Glomerular endothelial cell (primary cell): ENCODE data around the gene AHSP. TPM values are rescaled to one million over a fixed set of nuclear protein-coding genes. Genes with fewer than 3 reads are reported as not detected.
"Not testable (repeated sequence)": the region's sequence is repeated elsewhere in the genome, so short reads cannot be mapped to it uniquely, and the experiment has no call there.

Source experiments
- DNase-seq: peaks from one replicate; pipeline ENCODE4 v3.0.0-alpha.2; 2011; ENCODE audit warnings: low read depth, low spot score; ENCODE audit errors: extremely low read depth
- total RNA-seq: library from RNA; depleted of rRNA; stranded (reverse); fragments of >200 nt; gene quantifications from 2 replicates; pipeline ENCODE4 v1.2.3, GENCODE V29; 2015

Gene AHSP
- total RNA-seq, 1 donor from 2014 or later: not detected

DNA sequence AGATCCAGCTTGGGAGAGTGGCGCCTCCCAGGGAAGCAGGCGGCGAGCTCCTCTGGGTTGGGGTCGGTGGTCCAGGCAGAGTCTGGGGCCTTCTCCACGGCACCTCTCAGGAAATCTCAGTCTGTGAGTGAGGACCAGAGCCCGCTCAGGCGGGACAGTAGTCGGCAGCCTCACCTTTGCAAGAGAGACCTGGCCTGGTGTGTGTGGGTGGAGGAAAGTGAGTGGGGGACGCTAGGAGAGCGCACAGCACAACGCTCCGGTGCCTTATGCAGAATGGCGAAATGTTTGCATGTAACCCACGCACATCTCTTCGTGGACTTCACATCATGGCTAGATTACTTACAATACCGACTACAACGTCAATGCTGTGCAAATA is 2.2 kb downstream of the AHSP start:
- no peak for DNase-seq

DNA sequence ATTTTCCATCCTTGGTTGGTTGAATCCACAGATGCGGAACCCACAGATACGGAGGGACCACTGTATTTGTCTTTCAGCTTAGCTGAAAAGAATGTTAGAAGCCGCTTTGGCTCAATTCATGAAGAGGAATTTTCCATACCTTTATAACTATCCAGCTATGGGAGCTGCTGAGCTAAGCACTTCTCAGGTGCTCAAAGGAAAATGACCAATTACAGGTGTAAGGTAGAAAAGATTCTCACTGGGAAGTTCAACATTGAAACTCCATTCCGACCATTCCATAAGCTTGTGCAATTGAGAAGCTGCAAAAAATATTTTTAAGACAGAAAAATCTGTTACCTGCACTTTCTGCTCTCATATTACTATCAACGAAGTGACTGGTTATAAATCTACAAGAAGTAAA is 2.7 kb downstream of the AHSP start:
- DNase-seq: no peak

DNA sequence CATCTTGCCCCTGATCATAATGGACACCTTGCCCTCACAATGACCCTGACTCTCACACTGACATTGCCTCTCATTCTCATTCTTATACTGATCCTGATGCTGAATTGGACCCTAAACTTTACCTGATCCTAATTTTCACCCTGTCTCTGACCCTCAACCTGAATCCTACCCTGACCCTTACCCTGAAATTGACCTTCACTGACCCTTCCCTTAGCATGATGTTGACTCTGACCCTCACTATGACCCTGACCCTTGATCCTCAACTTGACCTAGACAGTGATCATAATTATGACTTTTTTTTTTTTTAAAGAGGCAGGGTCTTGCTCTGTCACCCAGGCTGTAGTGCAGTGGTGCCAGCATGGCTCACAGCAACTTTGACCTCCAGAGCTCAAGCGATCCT is 3.4 kb downstream of the AHSP start:
- no peak for DNase-seq

DNA sequence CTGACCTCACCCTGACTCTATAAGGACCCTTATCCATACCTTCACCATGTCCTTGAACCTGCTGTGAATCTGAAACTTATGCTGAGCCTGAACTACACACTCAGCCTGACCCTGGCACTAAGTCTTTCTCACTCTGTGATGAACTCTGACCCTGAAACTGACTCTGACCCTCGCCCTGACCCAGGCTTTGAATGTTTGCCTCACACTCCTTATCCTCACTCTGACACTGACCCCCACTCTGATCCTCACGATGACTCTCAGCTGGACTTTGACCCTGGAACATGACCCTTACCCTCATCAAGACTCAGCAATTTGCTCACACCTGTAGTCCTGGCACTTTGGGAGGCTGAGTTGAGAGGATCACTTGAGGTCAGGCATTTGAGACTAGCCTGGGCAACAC is 4.4 kb downstream of the AHSP start:
- DNase-seq: no peak

DNA sequence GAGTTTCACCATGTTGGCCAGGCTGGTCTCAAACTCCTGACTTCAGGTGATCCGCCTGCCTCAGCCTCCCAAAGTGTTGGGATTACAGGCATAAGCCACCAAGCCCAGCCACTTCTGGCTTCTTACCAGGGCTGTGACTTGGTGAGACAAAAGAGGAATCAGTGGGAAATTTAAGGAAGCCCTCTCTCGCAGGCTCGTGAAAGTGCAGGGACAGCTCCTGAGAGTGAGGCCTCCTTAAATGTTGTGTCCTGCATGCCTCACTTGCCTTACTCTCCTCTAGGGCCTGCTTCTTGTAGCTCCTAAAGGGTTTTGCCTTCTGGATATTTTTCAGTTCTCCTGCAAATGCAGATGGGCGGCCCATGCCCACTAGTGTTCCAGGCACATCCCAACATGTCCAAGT is 5.2 kb downstream of the AHSP start:
- DNase-seq: no peak

DNA sequence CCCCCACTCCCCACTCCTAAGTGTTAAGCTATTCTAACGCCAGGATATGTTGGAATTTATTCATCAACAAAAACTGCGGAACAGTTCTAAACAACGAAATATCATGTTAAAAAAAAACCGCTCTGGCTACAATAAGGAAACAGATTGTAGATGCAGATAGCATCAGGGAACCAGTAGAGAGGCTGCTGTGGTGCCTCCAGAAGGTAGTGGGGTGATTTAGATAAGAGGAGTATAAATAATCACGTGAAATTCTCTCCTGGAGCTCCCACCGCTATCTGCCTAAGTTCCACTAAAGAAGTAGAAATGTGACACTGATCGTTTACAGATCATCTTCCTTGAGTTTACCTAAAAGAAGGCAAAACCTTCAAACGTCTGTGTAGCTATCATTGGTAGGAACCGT is 8.0 kb downstream of the AHSP start:
- no peak for DNase-seq

DNA sequence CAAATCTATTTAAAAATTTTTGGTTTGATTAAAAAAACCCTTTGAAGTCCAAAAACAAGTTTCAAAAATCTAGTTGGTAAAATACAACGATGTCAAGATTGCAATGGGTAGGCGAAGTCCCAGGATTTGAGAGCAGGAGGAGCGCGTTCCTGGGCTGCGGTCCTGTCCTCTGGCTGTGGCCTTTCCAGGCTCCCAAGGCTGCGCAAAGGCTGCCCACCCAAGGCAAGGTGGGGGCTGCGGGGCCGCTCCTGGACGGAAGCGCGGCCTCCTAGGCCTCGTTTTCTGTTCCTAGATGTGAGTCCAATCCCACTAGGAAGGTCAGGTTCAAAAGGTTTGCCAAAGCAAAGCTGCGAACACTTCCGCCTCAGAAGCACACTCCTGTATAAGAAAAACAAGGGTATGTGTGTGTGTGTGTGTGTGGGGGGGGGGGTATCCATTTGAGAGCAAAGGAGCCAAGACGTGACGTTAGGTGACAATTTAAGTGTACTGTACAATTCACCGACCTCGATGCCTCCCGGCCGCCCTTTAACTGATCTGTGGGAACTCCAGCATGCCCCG is 9.2 kb downstream of the AHSP start:
- no peak for DNase-seq

DNA sequence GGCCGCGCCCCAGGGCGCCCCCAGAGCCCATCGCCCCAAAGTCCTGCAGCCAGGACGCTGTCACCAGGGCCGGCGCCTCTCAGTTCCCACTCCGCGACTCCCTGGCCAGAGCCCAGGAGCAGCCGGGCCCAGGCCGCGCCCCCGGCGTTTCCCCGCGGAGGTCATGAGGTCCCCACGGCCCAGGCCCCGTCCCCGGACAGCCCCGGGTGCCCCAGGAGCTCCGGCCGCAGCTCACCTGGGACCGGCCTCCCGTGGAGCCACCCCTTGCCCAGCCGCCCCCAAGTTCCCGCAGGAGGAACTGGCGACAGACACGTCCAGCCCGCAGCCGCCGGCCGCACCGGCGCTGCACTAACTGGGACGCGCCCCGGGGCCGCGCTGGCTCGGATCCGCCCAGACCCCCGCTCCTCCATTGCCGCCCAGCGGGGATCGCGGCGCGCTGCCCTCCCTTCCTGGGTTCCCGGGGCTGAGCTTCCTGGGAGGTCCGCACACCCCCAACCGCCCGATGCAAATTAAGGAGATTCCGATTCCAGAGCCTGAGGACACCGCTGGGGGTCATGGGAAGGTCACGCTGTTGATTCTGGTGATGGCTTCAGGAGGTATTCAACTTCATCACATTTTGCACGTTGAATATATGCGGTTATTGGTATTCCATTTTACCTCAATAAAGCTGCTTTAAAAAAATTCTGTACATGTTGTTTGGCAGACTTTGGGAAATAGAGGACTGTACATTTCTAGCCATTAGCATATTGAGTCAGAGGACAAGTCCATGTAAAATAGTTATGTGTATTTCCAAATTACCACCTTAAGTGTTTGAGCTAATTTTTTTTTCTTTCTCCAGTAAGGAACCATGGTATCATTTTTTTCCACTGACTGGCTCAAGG is 9.9 kb downstream of the AHSP start:
- no peak for DNase-seq

DNA sequence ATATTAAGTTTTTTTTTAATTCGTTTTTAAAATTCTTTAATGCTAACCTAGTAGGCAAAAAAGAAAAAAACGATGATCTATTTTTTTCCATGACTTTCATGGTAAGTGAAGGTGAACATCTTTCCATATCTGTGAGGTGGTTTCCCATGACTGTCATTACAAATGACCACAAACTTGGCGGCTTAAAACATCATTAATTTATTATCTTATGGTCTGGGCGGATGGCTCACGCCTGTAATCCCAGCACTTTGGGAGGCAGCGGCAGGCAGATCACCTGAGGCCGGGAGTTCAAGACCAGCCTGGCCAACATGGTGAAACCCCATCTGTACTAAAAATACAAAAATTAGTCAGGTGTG is 10.5 kb downstream of the AHSP start:
- not testable (repeated sequence) for DNase-seq

DNA sequence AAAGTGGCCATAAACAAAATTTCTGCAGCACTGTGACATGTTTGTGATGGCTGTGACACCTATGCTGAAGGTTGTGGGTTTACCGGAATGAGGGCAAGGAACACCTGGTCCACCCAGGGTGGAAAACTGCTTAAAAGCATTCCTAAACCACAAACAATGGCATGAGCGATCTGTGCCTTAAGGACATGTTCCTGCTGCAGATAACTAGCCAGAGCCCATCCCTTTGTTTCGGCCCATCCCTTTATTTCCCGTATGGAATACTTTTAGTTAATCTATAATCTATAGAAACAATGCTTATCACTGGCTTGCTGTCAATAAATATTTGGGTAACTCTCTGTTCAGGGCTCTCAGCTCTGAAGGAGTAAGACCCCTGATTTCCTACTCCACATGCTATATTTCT is 12.1 kb downstream of the AHSP start:
- not testable (repeated sequence) for DNase-seq

DNA sequence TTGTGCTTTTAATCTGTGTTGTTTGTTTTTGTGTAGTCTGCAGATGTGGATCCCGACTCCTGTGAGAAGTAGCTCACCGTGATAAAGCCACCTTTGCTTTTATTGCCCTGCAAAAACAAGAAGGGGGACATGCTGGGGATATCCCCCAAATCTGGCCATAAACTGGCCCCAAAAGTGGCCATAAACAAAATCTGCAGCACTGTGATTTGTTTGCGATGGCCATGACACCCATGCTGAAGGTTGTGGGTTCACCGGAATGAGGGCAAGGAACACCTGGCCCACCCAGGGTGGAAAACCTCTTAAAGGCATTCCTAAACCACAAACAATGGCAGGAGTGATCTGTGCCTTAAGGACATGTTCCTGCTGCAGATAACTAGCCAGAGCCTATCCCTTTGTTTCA is 15.1 kb downstream of the AHSP start:
- DNase-seq: no peak

DNA sequence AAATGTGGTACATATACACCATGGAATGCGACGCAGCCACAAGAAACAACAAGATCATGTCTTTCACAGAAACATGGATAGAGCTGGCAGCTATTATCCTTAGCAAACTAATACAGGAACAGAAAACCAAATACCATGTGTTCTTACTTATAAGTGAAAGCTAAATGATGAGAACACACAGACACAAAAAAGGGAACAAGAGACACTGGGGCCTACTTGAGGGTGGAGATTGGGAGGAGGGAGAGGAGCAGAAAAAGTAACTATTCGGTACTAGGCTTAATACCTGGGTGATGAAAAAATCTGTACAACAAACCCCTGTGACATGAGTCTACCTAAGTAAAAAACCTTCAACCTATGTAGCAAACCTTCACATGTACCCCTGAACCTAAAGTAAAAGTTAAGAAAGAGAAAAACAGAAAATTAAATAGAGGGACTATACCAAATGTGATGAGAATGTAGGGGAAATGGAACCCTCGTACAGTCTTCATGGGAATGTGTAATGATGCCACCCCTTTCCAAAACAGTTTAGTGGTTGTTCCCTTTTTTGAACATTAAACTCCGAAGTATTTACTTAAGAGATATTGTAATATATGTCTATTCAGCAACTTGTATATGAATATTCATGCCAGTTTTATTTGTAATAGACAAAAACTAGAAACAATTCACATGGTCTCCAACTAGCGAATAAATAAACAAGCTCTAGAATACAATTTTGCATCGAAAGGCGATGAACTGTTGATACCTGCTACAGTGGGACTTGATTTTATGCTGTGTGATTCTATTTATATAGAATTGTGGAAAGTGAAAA is 33.9 kb downstream of the AHSP start:
- no peak for DNase-seq

DNA sequence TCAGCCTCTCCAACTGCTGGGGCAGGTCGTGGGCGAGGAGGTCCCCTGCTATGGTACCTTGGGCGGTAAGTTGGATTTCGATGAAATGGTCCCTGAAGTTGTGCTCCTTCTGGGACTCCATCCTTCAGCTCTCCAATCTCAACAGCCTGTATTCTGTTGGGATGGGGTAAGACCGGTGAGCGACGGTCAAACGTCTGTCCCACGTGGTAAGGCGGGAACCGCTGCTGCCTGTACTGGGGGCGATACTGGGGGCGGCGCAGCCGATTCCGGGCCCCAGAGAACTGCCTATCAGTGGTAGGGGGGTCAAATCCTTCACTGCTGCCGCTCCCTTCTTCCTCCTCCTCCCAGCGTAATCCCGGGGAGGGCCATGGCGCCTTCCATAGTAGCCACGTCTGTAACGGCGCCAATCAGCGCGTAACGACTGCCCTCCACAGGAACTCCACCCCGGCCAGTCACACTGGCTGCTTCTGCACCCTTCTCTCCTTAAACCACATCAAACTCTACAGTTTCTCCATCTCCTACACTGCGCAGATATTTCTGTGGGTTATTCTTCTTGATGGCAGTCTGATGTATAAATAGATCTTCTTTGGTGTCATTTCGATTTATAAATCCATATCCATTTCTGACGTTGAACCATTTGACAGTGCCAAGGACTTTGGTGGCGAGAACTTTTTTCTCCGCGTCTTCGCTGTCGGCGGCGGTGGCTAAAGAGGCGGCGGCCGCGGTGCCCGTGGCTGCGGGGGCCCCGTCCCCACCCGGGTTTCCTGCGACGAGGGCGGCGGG is 41.1 kb downstream of the AHSP start:
- no peak for DNase-seq

DNA sequence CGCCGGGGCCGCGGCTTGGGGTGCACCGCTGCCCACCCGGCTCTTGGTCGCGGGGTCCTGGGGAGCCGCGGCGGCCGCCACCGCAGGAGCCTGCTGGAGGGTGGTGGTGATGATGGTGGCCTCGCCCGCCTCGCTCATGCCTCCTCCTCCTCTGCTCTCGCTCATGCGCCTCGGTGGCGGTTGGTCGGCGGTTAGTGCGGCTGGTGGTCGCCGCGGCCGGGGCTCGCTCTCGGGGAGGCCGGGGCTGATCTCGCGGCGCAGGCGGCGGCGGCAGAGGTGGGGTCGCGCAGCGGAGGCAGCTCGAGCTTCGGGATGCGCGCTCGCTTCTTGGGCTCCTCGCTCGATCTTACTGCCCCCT is 41.6 kb downstream of the AHSP start:
- no peak for DNase-seq

DNA sequence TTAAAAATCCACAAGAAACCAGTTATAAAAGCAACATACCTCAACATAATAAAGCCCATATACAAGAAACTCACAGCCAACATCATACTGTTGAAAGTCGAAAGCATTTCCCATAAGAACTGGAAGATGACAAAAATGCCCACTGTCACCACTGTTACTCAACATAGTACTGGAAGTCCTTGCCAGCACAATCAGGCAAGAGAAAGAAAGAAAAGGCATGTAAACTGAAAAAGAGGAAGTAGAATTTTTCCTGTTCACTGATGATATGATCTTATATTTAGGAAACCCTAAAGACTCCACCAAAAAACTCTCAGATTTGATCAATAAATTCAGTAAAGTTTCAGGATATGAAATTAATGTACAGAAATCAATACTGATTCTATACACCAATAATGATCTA is 45.1 kb downstream of the AHSP start:
- DNase-seq: no peak

DNA sequence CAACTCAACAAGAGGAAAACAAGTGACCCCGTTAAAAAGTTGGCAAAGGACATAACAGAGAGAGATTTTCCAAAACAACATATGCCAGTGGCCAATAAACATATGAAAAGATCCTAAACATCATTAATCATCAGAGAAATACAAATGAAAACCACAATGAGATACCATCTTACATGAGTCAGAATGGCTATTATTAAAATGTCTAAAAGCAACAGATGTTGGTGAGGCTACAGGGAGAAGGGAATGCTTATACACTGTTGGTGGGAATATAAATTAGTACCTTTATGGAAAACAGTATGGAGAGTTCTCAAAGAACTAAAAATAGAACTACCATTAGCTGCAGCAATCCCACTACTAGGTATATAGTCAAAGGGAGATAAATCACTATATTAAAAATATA is 46.5 kb downstream of the AHSP start:
- not testable (repeated sequence) for DNase-seq

DNA sequence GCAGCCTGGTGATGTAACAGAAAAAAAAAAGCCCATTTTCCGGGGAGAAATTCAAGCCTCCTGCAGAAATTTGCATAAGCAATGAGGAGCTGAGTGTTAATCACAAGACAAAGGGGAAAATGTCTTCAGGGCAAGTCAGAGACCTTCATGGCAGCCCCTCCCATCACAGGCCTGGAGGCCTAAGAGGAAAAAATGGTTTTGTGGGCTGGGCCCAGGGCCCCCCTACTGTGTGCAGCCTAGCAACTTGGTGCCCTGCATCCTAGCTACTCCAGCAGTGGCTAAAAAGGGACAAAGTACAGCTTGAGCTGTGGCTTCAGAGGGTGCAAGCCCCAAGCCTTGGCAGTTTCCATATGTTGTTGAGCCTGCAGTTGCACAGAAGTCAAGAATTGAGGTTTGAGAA is 49.7 kb downstream of the AHSP start:
- no peak for DNase-seq
